Activated CD8-positive, alpha-beta memory T cell treated with anti-CD3 and anti-CD28 coated beads, Interleukin-2, amount 50 U/mL, for 48 hours (primary cell): ENCODE measurements around the gene RXRG.

Experiments
- DNase-seq: peaks from one replicate; pipeline ENCODE4 v3.0.0-alpha.2; 2020

Gene RXRG

DNA sequence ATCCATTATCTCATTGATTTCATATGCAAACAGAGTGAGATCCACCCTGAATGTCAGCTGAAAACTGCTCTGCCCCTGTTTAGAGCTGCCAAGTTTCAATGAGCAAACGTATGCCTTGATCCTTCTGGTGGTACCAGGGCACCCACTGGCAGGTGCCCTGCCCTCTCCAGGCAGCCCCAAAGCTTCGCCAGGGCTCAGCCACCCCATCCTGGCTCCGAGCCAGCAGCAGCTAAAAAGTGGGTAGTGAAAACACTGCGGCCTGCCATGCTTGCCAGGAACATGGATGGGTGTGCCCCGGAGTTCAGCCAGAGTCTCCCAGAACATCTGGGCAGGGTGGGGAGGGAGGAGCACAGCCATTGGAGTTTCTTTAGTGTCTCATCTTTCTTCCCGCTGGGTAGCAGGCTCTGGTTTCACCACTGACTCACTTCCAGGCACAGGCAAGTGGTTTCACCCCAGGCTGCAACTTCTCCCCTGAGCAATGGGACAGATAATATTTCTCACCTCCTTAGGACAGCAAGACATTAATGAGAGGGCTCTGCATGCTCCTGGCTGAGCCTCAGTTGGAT lies 80.3 kb downstream of the RXRG start:
- DNase-seq, result no peak

DNA sequence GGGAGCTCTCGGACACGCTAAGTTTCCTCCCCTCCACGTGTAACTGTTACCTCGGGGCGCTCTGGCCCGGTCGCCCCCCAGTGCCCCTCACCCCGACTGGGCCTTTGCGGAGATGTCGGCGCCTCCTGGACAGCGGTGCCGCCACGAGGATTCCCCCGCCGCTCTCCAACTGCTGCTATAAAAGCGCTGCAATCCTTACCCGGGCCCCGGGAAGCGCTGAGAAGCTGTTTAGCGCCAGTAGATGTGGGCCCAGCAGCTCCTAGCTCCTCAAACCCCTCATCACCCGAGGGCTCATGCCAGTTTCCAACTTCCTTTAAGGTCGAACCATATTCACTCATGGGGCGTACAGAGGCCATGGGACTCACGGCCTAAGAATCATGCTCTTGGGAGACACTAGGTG lies 88.0 kb downstream of the RXRG start:
- DNase-seq, result no peak

DNA sequence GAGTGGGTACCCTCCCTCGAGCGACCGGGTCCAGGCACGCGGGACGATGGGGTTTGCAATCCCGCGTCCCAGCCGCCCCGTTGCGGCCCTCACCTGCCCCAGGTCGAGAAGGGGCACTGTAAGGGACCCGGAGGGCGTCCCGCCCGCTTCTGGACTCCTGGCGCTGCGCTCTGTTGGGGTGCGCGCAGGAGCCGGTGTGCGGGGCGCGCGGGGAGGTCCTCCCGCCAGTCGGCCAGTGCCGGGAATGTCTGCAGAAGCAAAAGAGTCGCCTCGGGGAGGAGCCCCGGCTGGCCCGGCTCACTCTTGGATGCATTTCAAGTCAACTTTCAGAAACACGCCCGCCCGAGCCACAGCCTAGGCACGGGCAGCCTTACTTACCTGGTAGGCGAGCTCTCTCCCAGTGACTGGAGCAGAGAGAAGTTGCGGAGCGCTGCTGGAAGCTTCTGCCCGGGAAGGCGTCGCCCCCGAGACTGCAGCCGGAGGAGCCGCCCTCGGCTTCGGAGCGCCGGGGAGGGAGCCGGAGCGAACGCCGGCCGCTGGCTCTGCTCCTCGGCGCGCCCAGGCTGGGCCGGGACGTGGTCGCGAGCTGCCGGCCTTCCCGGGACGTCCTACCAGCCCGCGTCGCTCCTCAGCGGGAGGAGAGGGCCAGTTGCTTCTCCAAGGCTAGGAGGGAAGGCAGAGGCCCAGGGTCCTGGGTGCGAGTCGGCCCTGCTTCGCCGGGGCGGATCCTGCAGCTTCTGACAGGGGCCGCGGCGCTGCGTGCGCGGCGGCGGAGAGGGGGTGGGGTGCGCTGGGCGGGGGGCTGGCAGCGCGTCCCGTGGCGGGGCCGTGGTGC lies 88.7 kb downstream of the RXRG start, which contains the start of gene LMX1A:
Gene LMX1A (minus strand): TSS at position 739 of the 835 bp plus-strand sequence. CDS start 1,156 bp downstream, outside the sequence.
- DNase-seq, result no peak

DNA sequence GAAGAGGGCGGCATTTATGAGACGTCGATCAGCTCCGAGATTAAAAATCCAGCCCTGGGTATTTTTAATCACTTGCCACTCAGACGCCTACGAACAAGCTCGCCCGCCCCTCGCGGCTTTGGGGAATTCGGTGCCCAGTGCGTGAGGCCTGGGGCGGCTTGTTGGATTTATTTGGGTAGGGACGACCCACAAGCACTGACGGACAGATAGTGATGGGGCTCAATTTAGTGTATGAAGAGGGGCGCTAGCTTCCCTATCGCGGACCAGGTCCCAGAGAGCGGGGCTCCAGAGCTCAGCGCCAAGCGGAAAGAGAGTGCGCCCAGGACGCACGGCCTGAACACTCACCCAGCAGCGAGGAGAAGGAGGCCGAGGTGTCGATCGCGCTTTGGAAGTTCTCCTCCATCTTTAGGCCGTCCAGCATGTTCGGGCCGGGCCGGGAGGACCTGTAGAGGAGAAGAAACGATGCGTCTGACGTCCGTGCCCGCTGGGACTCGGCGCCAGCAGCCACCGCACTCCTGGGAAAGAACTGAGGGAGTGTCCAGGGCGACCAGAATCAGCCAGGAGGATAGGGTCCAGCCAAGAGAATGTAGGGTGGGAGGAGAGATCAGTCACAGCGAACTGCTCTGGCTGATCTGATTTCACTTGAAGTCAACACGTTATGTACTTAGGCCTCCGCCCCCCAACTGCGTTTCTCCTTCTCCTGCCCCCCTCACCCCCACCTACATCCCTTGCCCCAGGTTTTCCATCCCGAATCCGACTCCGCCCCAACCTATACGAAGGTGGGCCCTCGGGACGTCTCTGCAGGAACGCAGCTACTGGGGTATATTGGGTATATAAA lies 89.6 kb downstream of the RXRG start:
- DNase-seq, result no peak

DNA sequence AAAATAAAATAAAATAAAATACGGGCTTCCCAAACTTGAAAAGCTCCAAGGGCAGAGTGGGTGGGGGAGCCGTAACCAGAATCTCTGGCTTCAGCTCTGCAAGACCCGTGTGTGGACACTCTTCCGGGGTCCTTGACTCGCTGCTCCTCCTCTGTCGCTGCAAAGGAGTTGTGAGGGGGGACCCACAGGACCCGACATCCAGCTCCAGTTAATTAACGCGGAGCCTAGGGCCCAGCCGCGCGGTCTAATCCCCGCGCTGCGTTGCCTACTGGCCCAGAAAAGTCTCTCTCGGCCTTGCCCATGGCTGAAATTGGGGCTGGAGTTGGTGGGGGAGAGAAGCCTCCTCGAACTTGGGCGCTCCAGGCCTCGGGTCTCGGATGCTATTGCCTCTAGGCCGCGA lies 90.2 kb downstream of the RXRG start:
- DNase-seq, result no peak

DNA sequence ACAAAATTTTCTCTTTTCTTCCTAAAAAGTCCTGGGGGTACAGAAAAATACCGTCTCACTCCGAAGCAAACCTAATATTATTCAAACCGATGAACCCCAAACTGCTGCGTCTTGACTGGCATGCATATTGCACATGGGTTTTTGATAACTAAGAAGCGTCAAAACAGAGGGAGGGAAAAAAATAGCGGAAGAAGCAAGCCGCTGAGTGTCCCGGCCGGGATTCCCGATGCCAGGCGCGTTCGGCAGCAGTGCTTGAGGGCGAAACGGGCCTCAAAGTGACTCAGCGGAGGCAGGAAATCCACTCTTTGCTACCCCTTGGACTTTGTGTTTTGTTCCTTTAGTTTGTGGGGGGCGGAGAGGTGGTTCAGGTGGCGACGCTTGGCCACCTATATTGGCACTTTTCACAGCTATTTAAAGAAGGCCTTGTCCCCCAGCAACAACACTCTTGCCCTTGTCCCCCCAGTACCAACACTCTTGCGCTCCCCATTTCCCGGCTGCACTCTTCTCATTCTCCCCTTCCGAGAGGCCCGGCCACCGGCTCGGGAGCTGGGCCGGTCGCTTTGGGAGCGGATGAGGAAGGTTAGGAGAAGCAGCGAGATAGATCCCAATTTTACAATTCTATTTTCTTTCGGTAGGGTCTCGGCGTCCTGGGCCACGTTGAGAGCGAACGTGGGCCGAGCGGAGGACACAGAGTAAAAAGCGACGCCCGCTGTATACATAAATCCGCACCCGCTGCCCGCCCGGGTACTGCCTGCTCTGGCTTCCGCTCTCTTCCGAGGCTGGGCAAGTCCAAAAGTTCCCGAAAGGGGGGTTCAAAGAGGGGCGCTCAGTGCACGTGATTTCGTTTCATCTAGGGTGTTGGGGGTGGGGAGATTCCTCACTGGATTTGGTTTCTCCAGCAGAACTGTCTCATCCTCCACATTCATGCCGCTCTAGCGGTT lies 90.9 kb downstream of the RXRG start:
- DNase-seq, result no peak

DNA sequence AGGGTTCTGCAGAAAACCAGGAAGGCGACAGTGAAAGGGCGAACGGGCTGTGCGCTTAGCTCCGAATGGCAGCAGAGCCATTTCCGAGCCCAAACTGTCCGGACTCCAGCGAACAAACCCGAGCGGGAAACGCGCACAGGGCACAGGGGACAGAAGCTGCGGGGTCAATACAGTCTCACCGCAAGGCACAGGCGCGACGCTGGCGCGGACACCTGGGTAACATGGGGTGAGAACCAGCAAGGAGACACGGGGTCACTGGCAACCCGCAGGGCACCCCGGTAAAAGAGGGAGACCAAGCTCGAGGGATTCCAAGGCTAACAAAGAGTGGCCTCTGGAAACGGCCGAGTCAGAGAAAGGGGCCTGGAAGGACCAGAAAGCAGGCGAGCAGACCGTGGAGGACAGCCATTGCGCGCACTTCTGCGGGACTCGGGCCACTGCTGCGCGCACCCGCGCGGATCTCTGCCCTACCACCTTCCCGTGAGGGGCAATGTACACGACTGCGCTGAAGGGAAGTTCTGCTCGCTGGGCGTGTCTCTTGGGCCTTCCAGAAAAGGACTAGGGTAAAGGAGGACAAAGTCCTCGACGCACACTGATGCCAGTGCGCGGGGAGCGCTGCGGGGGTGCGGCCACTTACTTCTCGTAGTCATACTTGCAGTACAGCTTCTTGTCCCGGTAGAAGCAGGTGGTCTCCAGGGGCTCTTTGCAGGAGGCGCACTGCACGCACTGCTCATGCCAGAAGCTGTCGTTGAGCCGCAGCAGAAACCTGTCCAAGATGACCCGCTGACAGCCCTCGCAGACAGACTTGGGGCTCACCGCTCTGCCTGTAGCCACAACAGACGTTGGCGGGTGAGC lies 92.3 kb downstream of the RXRG start:
- peak; percentile 55 for DNase-seq

DNA sequence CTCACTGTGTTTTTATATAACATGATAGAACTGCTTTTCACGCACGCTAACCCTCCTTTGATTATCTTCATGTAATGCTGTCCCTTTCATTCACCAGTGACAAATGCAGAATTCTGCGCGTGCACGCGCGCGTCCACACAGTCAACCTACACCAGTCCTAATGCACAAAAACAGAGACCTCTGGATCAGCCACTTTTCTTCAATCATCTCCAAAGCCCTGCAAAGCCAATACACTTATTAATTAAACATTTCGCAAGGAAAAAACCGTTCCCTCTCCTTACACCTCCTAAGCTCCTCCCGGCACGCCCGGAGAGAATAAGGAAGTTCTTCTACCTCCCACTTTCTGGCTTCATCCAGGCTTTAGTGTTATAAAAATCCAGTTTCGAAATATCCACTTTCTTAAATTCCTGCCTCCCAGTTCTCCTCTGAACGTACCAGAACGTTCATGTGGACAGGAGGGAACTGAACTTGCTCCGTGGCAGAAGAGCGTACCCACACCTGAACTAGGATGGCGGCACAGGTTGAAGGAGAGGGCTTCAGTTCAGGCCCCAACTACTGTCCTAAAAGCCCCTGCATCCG lies 93.0 kb downstream of the RXRG start:
- DNase-seq, result no peak
